Fibroblast of gingiva (primary cell): ENCODE measurements around the gene ZBTB47.

ENCODE experiments used
- DNase-seq: peaks from one replicate; pipeline ENCODE4 v3.0.0-alpha.2; 2011; ENCODE audit warnings: low read depth

ZBTB47 gene

DNA sequence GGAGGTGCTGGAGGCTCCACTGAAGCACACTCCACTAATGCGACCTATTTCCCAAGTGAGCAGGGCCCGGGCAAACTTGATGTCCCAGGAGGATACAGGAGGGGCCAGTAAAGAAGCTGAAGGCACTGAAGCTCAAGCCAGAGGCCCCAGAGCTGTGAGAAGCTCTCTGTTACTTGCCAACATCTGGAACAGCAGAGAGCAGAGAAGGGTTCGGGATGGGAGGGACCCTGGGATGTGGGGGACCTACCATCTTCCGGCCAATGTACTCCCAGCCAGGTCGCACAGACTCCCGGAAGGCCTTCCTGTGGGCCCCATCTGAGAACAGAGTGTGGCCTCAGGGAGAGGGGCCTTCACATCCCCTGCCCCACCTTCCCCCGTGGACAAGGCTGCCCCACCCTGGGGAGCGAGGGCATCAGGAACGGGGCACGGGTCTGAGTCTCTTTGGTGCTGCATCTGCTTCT lies 46.0 kb downstream of the ZBTB47 start:
- no peak for DNase-seq

DNA sequence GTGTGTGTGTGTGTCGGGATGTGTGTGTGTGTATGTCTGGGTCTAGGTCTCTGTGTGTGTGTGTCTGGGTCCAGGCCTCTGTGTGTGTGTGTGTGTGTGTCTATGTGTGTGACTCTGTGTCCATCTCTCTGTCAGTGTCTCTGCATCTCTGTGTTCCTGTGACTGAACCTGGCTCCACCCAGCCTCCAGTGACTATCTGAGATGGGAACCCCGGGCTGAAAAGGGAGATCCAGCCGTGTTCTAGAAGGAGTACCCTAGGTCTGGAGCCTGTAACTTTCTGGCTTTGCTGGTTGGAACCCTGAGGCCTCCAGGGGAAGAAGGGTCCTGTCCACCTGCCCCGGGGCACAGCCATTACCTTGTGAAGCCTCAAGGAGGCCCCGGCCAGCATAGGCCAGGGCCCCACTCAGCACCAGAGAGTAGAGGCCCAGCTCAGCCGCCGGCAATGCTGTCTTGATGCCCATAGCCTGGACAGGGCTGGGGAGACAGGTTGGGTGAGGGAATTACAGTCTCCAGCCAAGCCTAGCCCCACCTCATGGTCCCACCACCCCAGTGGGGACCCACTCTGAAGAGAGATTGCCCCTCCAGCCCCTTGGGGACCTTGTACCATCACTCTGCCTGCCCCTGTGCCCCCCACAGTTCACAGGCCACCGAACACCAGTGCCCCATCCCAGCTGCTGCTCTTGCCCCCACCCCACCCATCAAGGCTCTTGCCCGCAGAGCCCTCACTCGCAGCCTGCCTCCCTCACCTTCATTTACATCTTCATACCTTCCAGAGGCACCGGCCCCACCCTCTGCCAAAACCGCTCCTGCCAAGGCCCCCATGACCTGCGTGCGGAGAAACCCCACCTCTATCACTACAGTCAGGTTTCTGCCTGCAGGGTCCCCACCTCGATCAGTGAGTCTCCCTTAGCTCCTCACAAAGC lies 47.1 kb downstream of the ZBTB47 start:
- no peak for DNase-seq

DNA sequence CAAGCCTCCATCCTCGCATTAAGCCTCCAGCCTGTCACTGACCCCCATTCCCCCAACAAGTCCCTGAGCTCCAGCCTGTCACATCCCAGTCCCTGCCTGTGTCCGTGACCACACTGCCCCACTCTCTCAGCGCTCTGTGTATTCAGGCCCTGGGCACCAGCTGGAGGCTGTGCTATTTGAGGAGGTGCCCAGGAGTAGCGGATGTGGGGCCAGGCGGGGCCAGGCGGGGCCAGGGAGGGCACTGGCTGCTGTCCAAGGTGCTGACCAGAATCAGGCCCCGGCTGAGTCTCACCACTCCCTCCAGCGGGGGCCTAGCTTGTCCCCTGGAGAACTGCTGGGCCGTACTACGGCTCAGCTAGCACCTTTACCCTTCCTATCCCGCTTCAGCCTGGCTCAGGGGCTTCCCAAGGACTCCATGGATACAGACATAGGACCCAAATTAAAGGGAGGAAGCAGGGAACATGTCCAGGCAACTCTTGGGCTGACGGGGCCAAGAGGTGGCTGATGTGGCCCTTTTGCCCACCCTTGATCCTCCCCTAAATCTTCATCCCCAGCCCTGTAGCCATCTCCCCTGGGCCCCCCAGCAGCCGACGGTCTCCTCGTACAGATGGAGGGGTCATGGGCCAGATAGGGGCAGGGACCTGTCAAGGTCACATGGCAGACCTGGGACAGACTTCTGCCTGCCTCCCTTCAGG lies 48.0 kb downstream of the ZBTB47 start:
- no peak for DNase-seq

DNA sequence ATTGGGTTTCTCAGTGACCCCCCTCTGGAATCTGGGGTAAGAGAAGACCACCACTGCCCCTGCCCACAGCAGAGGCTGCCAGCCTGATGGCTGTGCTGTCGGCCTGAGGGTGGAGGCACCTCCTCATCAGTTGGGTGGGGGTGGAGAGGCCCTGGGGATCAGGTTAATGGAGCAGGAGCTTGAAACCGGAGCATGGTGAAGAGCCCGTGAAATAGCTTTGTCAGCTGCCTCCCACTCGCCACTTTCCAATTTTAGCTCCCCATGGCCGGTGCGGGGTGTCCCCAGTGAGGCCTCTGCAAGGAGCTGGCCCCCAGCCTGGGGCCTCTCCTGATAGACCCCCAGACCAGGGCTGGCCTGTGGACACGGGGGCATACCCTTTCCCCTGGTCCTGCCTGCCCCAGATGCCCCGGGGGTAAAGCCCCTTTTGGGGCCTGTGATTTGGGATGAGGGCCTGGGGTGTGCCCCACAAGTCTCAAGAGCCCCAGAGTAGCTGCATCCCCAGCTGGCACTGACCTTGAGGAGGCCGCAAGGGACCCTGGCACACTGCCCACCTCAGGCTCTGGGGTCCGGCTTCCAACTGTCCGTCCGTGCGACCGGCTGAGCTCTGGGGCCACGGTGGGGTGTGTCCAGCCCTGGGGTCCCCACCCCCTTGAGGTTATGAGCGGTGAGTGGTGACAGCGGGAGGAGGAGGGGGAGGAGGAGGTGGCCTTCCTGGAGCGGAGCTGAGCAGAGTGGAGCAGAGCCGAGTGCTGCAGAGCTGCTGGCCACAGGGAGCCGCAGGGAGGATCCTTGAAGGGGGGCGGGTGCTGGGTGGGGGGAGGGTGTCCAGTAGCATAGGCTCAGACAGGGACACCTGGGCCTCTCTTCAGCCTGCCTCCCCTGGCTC lies 48.8 kb downstream of the ZBTB47 start, which contains the start of gene HHATL:
HHATL (minus strand) TSS at position 733 of the 886 bp plus-strand sequence. CDS start 1,972 bp downstream, outside the sequence.
- no peak for DNase-seq

DNA sequence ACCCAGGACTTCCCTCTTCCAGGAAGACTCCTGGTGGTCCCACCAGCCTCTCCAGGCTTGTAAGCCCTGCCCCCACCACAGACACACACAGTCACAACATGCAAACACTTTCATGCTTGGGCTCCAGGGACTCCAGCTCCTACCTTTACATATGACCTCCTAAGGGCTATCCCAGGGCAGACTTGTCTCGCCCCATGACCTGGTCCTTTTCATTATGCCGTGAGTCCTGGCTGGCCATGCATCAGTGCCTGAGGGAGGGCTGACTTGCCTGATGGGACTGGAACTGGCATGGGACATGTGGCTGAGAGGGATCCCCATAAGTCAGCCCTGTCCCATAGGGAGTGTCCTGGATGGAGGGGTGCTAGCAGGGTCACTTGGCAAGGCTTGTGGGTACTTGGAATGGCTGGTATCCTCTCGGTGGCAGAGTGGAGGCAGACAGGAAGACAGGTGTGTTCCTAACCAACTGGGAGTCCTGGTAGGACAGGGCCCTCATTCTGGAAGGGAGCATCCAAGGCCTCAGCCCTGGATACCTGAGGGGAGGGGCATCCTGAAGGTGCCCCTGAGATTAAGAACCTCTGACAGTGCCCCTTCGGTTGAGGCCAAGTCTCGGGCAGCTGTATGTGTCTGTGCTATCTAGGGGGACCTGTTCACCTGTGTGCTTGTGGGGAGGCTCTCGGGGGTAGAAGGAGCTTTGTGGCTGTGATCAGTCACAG lies 49.6 kb downstream of the ZBTB47 start:
- no peak for DNase-seq

DNA sequence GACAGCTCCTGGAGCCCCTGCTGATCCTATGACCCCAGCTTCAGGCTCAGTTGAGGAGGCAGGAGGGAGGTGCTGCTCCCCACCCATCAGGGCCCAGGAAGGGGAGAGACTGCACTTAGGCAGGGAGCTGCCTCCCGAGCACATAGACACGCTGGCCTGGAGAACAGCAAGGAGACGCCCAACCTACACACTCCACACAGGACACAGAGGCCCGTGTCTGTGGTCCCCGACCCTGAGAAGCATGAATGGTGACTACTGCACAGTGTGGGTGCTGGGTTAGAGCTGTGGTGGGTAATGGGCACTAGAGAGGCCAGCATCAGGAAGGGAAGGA lies 50.2 kb downstream of the ZBTB47 start:
- no peak for DNase-seq

DNA sequence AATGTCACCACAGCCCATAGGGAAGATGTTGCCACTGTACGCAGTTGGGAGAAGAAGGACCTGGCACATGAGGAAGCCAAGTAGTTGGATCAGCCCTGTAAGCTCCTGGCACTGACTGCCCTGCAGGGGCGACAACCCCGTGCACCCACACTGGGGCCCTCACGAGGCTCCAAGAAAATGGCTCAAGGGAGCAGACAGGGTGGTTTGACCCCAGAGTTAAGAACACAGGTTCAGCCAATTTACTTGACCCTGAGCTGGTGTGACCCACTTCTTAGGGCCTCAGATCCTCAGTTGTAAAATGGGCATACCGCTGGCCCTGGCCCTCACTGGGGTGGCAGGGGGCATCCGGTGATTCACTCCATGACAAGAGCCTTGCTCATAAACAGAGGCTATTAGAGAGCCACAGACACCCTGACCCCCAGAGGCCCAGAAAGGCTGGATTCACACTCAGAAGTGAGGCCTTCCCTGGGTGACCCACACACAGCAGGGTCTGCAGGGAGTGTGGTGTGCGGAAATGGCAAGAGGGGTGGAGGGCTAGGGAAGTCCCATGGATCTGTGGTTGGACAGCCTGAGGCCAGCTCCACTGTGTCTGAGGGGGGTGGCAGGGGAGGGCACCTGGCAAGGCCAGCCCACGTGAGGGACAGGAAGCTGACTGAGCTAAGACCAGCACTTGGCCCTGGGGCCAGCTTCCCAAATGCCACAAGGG lies 50.8 kb downstream of the ZBTB47 start:
- no peak for DNase-seq

DNA sequence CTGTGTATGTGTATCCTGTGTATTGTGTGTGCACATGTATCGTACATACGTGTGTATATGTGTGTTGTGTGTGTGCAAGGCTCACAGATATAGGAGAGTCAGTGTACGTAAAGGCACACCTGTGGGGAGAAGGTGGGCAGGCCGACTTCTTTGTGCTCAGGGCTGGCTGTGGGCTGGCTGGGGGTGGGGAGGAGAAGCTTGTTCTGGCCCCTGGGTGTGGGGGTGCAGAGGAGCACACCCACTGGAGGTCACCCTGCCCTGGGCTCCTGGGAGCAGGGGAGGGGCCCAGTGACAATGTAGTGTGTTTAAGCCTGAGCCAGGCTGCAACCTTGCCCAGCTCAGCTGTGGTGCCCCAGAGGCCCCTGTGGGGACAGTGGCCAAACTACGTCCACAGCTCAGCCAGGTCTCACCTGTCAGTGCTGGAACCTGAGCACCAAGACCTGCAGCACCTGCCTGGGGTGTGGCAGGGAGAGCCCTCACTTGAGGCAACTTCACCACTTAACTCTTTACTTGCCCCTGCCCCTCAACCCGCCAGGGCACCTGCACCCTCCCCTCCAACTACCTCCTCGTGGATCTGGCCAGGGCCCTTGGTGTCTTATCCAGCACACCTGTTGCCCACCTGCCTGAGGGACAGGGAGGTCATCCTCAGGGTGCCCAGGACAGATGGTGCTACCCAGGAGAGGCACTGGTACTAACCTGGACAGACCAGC lies 51.7 kb downstream of the ZBTB47 start:
- no peak for DNase-seq

DNA sequence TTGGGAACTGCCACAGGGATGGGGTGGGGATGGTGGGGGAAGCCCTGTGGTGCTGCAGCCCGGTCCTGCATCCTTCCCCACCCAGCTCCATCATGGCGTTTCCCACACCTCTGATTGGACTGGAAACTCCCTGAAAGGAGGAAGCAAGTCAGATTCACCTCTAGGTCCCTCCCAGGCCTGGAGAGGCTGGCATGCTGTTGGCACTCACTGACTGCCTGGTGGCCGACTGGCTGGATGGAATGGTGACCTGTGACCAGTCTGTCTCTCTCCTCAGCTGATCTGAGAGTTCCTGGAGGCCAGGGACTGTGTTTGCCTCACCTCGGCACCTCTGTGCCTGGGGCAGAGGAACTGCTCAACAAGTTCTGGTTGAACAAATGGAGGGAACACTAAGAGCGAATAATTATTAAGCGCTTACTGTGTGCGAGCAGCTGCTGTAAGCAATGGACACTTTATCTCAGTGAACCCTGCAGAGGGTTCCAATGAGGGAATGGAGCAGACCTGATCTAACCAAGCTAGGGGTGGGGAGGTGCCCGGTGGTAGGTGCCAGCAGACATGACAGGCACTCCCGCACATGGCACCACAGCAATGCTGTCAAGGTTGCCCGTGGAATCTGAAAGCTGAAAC lies 52.6 kb downstream of the ZBTB47 start:
- DNase-seq = no peak

DNA sequence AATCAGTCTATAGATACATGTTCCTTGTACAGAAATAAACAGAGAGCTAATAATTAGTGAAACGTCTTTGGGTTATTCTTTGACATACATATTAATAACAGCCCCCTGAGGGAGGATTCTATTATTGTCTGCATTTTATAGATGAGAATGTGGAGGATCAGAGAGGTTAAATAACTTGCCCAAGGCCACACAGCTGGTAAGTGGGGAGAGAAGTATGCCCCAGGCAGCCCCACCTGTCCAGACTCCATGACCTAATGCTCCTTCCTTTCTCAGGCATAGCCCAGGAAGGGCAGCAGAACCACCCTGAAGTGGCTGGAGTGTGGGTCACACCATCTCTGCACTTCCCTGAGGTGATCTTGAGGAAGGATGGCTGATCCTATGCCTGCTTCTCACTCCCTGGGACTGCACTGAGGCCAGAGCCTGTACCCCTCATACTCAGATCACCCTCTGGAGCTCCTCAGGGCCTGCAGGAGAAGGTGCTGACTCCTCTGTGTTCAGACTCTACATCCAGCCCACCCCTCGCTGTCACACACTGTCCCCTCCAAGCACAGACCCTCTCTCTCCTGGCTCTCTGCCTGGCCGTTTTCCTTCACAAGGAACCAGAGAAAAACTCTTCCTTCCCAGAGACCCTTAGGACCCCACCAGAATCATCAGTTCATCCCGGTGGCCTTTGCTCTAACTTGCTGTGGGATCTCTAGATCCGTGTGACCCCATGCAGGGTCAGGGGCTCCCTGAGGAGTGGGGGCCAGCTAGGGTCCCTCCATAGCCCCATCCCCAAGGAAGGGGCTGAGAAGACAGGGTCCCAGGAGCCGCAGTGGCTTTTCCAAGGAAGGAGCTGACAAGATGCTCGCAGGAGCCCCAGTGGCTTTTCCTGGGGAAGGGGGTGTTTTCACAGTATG lies 53.5 kb downstream of the ZBTB47 start:
- no peak for DNase-seq

DNA sequence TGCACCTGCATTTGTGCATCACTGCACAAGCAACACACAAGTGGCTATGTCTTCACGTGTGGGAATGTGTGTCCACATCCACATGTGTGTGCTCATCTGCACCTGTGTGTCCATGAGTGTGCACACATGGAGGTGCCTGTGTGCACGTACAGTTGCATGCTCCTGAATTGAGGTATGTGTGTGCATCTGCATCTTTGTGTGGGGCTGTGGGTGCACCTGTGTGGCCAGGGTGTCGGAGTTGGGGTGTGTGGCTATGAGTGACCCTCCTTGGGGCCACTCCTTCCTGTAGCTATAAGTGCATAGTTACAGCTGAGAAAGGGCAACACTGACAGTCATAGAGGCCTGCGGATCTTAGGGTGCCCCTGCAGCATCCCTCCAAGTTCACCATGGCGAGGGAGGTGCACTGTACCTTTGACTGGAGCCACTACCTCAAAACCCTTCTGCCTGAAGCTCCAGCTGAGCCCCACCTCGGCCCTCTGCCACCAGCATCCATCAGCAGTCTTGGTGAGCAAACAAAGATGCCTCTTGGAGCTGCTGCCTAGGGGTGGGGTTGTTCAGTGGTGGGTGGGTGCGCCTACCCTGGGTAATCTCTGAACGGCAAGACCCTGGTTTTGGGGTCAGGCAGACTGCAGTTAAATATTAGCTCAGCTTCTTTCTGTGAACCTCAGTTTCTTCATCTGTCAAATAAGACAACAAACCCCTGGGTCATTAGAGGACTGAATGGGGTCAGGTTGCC lies 54.3 kb downstream of the ZBTB47 start:
- no peak for DNase-seq

DNA sequence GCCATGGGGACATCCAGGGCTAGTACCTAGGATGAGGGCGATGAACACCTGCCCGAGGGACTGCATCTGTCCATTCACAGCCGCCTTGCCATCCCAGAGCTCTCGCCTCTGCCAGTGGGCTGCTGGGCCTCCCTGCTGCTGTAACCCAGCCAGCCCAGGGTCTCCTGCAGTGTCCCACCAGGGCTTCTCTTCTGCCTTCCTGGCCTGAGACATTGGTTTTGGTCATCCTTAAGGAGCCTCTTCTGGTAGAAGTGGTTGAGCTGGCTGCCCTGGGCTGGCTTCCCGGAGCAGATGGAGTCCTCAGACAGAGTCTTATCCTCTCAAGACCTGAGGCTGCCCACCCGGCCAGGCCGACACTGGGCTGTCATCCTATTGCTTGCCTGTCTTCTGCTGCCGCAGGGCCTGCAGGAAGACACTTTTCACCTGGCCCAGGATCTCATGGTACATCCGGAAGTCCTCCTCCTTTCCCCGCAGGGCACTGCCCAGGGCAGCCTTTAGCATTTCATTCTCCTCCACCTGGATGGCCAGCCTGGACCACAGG lies 55.2 kb downstream of the ZBTB47 start:
- DNase-seq = no peak

DNA sequence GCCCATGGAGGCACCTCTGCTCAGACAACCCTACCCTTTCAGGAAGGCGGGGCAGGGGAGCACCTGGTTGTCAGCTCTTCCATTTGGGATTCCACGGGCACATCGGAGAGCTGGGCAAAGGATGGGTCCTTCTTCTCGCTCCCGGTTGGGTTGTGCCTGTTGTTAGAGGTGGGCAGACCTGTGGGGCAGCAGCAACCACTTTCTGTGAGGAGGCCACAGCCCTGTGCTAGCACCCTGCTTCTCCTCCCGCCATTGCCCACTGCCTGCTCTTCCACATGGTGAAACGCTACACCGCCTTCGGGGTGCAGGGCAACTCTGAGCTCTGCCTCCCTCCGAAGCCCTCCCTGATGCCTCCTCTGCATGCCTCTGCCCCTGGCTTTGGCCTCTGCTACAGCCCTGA lies 56.1 kb downstream of the ZBTB47 start:
- DNase-seq = no peak

DNA sequence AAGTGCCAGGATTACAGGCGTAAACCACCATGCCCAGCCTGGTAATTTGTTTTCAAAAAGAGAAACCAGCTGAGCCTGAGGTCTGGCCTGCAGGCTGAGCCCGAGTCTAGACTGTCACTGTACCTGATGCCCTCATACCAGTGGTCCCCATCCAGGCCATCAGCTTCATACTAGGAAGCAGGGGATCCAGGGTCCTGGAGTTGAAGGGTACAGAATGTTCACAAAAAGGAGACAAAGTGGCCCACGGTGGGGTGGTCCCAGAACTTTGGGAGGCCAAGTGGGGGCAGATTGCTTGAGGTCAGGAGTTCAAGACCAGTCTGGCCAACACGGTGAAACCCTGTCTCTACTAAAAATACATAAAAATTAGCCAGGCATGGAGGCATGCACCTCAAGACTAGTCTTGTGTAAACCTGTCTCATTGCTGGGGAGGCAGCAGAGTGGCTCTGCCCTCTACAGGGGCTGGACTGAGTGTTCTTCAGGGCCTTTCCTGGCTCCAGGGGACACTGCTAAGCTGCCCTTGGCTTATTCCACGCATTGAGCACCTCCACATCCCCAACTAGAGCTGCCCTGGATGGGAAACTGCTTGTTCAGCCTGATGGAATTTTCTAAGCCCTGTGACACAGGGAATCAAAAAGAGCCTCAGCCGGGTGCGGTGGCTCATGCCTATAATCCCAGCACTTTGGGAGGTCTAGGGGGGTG lies 57.0 kb downstream of the ZBTB47 start:
- no peak for DNase-seq

DNA sequence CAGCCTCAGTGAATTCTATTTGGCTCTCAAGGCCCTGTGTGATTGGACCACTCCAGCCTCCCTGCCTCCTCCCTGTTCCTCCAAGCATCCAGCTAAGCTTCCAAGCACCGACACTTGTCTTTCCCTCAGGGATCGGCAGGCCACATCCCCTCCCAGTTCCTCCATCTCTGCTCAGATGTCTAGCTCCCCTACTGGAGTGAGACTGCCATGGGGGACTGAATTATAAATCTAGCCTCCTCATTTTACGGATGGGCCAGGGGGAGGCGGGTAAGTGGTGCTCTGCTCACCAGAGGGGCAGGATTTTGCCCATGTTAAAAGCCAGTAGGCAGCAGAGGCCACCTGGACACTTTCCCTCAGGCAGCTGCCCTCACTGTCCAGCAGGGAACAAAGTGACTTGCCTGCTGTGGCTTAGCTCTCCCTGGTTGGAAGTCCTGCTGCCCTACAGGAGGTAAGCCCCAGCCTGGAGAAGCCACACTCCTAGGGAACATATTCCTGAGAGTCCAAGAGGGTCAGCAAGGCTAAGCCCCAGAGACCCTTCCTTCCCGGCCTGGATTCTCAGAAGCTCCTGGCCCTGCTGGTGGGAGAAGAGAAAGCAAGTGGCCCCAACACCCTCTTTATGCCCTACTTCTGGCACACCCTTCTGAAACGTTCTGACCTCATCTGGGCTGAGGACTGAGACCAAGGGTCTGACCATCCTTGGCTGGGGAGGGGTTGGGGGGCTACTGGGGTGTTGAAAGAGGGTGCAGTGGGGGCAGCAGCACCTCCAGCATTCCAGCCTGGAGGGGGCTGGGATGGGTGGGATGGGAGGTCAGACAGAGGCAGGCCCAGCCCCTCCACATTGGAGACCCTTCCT lies 58.2 kb downstream of the ZBTB47 start:
- DNase-seq = no peak

DNA sequence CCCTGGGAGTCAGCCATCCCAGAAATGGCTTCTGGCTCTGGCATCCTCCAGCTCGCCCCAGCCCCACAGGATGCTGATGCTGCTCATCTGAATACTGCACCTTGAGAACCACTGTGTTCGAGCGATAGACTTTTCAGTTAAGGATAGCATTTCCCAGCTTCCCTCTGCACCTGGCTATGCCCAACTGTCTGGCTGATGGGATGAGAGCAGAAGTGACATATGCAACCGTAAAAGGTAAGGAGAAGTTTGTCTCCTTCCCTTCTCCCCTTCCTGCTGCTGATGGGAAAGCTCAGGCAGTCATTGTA lies 58.8 kb downstream of the ZBTB47 start:
- no peak for DNase-seq
